ENCODE results near the gene SLC7A11. TPM values are rescaled to one million over a fixed set of nuclear protein-coding genes. Genes with fewer than 3 reads are reported as not detected.

SLC7A11 gene
- total RNA-seq, 3 donors from 2014 or later (not counting 1 experiment from before 2014, with no cell fraction given): 0.07 to 1.4 TPM; not detected in 1

DNA sequence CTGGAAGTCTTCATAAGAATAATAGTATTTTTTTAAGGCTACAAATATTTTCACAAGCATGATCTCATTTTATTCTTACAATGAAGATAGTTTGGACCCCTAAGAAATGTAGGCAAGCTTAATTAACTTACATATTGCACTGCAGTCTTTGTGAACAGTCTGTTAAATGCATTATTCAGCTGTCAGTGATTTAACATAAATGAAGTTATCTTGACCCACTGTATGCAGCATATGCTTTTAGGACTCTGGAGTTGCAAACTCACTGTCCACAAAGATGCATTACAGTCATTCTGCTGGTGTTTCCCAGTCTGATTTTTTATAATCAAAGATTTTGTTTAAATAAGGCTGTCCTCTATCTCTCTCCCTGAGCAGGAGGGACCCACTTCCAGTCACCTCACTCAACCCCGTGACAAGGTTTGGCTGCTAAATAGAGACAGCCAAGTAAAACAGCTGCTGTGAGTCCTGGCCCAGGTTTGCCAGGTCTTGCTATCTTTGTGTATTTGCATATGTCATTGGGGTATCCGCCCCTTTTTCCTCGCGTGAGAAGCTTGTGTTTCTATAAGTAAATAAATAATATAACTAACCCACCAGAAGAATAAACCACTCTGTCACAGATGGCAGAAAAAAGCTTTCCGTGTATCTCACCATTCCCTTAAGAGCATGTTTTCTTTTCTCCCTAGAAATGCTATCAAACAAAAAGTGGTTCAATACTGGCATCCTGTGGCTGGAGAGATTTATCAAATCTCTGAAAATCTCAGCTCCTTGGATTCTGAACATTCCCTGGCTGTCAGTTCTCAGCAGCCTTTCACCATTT lies 67.0 kb downstream of the SLC7A11 start:
- Histone ChIP-seq H3K4me3 (ENCODE audit: low read length) (no peak overlapping the region), H3K4me1 (ENCODE audit: control insufficient read depth, insufficient read depth, low read length) (no peaks in the 10 kb centered on the region), H3K36me3 (ENCODE audit: control insufficient read depth, insufficient read depth, low read length) (no peaks in the 10 kb centered on the region), H3K9me3 (ENCODE audit: control insufficient read depth, insufficient read depth, low read length) (no peaks in the 10 kb centered on the region), H3K27ac (ENCODE audit: low read length) (no peak overlapping the region), H3K27me3 (ENCODE audit: control insufficient read depth, insufficient read depth, low read length) (no peaks in the 10 kb centered on the region)
- ATAC-seq: no peak
- WGBS (ENCODE audit: insufficient coverage): 92% methylated on average over 1 of the region's 5 CpGs
- H3K36me3 Mint-ChIP-seq: no peaks in the 10 kb centered on the region
- no peaks in the 10 kb centered on the region for H3K4me1 Mint-ChIP-seq
- DNase-seq: no peak
- no peak overlapping the region for H3K4me3 Mint-ChIP-seq
- intact Hi-C loops (cut with micrococcal nuclease): no loop called here
- TF ChIP-seq CTCF (IDR thresholded peaks at IDR 0.05): no peak
- H3K27ac Mint-ChIP-seq: no peak overlapping the region
- H3K27me3 Mint-ChIP-seq (ENCODE audit: low read depth in 2 of 2): no peaks in the 10 kb centered on the region
- peaks cover 2 to 4% of the 10 kb centered on the region in 2 donors for H3K9me3 Mint-ChIP-seq

GRCh38 chr4:138164208-138164607 lies 77.9 kb downstream of the SLC7A11 start:
- Mint-ChIP-seq H3K4me1 (no peaks in the 10 kb centered on the region), H3K4me3 (no peak overlapping the region), H3K27ac (no peak overlapping the region), H3K36me3 (no peaks in the 10 kb centered on the region), H3K9me3 (peaks cover 2 to 4% of the 10 kb centered on the region in 2 donors), H3K27me3 (ENCODE audit: low read depth in 2 of 2) (no peaks in the 10 kb centered on the region)
- intact Hi-C loops (cut with micrococcal nuclease): no loop called here
- Histone ChIP-seq H3K9me3 (ENCODE audit: control insufficient read depth, insufficient read depth, low read length) (no peaks in the 10 kb centered on the region), H3K4me3 (ENCODE audit: low read length) (no peak overlapping the region), H3K27ac (ENCODE audit: low read length) (no peak overlapping the region), H3K27me3 (ENCODE audit: control insufficient read depth, insufficient read depth, low read length) (no peaks in the 10 kb centered on the region), H3K36me3 (ENCODE audit: control insufficient read depth, insufficient read depth, low read length) (no peaks in the 10 kb centered on the region), H3K4me1 (ENCODE audit: control insufficient read depth, insufficient read depth, low read length) (no peaks in the 10 kb centered on the region)
- no peak for ATAC-seq
- DNase-seq: no peak
- no CpG with 5 or more reads among the region's 1 CpG for WGBS (ENCODE audit: insufficient coverage)
- no peak for TF ChIP-seq CTCF (IDR thresholded peaks at IDR 0.05)

DNA sequence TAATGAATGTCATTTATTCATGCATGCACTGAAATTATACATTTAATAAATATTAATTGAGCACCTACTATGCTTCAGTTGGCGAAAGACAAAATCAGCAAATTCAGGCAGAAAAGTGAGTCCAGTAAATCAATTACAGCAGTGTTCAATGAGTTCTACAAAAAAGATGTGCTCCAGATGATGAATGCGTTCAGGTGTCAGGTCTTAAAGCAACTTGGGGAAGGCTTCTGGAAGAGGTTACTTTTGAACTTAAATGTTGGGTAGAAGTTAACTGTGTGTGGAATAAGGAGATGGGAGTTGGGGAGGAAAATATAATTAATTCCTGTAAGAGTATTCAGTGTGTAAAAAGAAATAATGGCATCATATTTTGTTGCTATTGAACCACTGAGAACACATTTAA lies 79.0 kb downstream of the SLC7A11 start:
- 98% methylated on average over 2 of the region's 2 CpGs for WGBS (ENCODE audit: insufficient coverage)
- Histone ChIP-seq H3K27me3 (ENCODE audit: control insufficient read depth, insufficient read depth, low read length) (no peaks in the 10 kb centered on the region), H3K27ac (ENCODE audit: low read length) (no peak overlapping the region), H3K36me3 (ENCODE audit: control insufficient read depth, insufficient read depth, low read length) (no peaks in the 10 kb centered on the region), H3K9me3 (ENCODE audit: control insufficient read depth, insufficient read depth, low read length) (no peaks in the 10 kb centered on the region), H3K4me3 (ENCODE audit: low read length) (no peak overlapping the region), H3K4me1 (ENCODE audit: control insufficient read depth, insufficient read depth, low read length) (no peaks in the 10 kb centered on the region)
- H3K9me3 Mint-ChIP-seq: peaks cover 2 to 4% of the 10 kb centered on the region in 2 donors
- DNase-seq (no peak), ATAC-seq (no peak)
- H3K36me3 Mint-ChIP-seq: no peaks in the 10 kb centered on the region
- no peak for TF ChIP-seq CTCF (IDR thresholded peaks at IDR 0.05)
- H3K27me3 Mint-ChIP-seq (ENCODE audit: low read depth in 2 of 2): no peaks in the 10 kb centered on the region
- no peak overlapping the region for H3K27ac Mint-ChIP-seq
- no peak overlapping the region for H3K4me3 Mint-ChIP-seq
- H3K4me1 Mint-ChIP-seq: no peaks in the 10 kb centered on the region
- intact Hi-C loops (cut with micrococcal nuclease): no loop called here

DNA sequence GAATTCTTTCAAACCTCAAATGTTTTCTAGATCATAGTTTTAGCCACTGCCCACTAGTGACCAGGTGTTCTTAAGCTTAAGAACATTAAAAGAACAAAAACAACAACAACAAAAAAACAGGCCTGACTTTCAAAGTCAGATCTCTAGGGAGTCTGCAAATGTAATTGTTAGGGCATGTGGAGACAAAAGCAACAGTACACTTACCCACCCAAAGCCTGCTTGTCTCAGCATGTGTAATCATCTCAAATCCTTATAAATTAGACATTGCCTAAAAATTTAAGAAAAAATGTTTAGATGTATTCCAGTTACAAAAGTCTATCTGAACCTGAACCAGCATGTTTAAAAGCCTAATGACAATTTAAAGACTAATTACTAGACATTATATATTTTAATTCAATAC lies 79.9 kb downstream of the SLC7A11 start:
- no peaks in the 10 kb centered on the region for H3K4me1 ChIP-seq (ENCODE audit: control insufficient read depth, insufficient read depth, low read length)
- H3K4me3 Mint-ChIP-seq: no peak overlapping the region
- H3K27me3 ChIP-seq (ENCODE audit: control insufficient read depth, insufficient read depth, low read length): no peaks in the 10 kb centered on the region
- peaks cover 2 to 4% of the 10 kb centered on the region in 2 donors for H3K9me3 Mint-ChIP-seq
- no peak for DNase-seq
- no peak for ATAC-seq
- H3K27ac Mint-ChIP-seq: no peak overlapping the region
- H3K27me3 Mint-ChIP-seq (ENCODE audit: low read depth in 2 of 2): no peaks in the 10 kb centered on the region
- no peaks in the 10 kb centered on the region for H3K36me3 Mint-ChIP-seq
- no peaks in the 10 kb centered on the region for H3K4me1 Mint-ChIP-seq
- H3K36me3 ChIP-seq (ENCODE audit: control insufficient read depth, insufficient read depth, low read length): no peaks in the 10 kb centered on the region
- H3K9me3 ChIP-seq (ENCODE audit: control insufficient read depth, insufficient read depth, low read length): no peaks in the 10 kb centered on the region
- intact Hi-C loops (cut with micrococcal nuclease): no loop called here
- no peak overlapping the region for H3K27ac ChIP-seq (ENCODE audit: low read length)
- TF ChIP-seq CTCF (IDR thresholded peaks at IDR 0.05): no peak
- H3K4me3 ChIP-seq (ENCODE audit: low read length): no peak overlapping the region

All from natural killer cell (primary cell).